Panc1 (cell line): ENCODE data around the gene STAT5A. TPM values are rescaled to one million over a fixed set of nuclear protein-coding genes. Genes with fewer than 3 reads are reported as not detected.
"Not testable (repeated sequence)": the region's sequence is repeated elsewhere in the genome, so short reads cannot be mapped to it uniquely, and the experiment has no call there.

Experiments
- ATAC-seq: fragments of 200-7000 bp; cut with Tn5 transposase; 2 replicates; pipeline ENCODE4 v1.9.1; 2020; ENCODE audit warnings: mild to moderate bottlenecking, moderate library complexity
- BruUV-seq: library from RNA; stranded (reverse); fragments of 400-500 nt; replicated peaks from 2 replicates; lab custom pipeline; 2021; lab: Mats Ljungman, UMichigan
- CTCF ChIA-PET: fragments of 300-600 bp; sonication (Branson Sonifier 250); formaldehyde crosslinking; loops from one replicate; lab custom pipeline; 2022; ENCODE audit warnings: antibody characterized with exemption; lab: Charles Lee
- POLR2A ChIA-PET: fragments of 300-600 bp; sonication (Branson Sonifier 250); formaldehyde crosslinking; loops from one replicate; lab custom pipeline; 2022; ENCODE audit warnings: antibody characterized with exemption; lab: Charles Lee
- DNase-seq: peaks from one replicate; pipeline ENCODE4 v3.0.0-alpha.2; 2010; ENCODE audit warnings: low read depth, low spot score
- H3K27ac ChIP-seq: 2 replicates; pipeline ENCODE4 v1.5.1; 2011; ENCODE audit warnings: mild to moderate bottlenecking, low read length, inconsistent platforms
- H3K27me3 ChIP-seq: fragments of 200-500 bp; sonication (Bioruptor generic); 2 replicates; pipeline ENCODE4 v1.6.0; 2014; ENCODE audit warnings: low read length, inconsistent platforms; ENCODE audit not compliant: control insufficient read depth, insufficient read depth
- H3K36me3 ChIP-seq: fragments of 200-500 bp; sonication (Bioruptor generic); 2 replicates; pipeline ENCODE4 v1.5.1; 2014; ENCODE audit warnings: inconsistent platforms, mild to moderate bottlenecking, low read length, moderate library complexity; ENCODE audit not compliant: control insufficient read depth, insufficient read depth
- H3K4me1 ChIP-seq: 2 replicates; pipeline ENCODE4 v1.5.1; 2011; ENCODE audit warnings: inconsistent platforms, mild to moderate bottlenecking, low read length, moderate library complexity; ENCODE audit not compliant: control insufficient read depth, insufficient read depth
- H3K4me3 ChIP-seq, 2 experiments: 2 replicates each; pipeline ENCODE4 v1.5.1; 2011 to 2012; ENCODE audit warnings: low read depth in 2 of 2, low read length in 2 of 2, mild to moderate bottlenecking in 2 of 2, inconsistent platforms in 1 of 2, moderate library complexity in 1 of 2
- H3K9me3 ChIP-seq: fragments of 200-500 bp; sonication (Bioruptor generic); 2 replicates; pipeline ENCODE4 v1.5.1; 2014; ENCODE audit warnings: low read depth, mild to moderate bottlenecking, inconsistent platforms, low read length, moderate library complexity; ENCODE audit not compliant: control insufficient read depth, insufficient read depth
- CTCF ChIP-seq: fragments of 450-650 bp; IDR thresholded peaks from 2 replicates; pipeline ENCODE4 v1.5.1; 2017; ENCODE audit warnings: mild to moderate bottlenecking
- POLR2AphosphoS5 ChIP-seq: IDR thresholded peaks from 2 replicates; pipeline ENCODE4 v1.6.1; 2012; ENCODE audit warnings: mild to moderate bottlenecking, low read depth, low read length, moderate library complexity
- REST ChIP-seq, 2 experiments: IDR thresholded peaks; 2 replicates each; pipeline ENCODE4 v1.6.1; 2011 to 2012; ENCODE audit warnings: low read depth in 2 of 2, control low read depth in 1 of 2, low read length in 1 of 2, mild to moderate bottlenecking in 1 of 2, moderate library complexity in 1 of 2; ENCODE audit not compliant: insufficient read depth in 1 of 2
- SIN3A ChIP-seq: IDR thresholded peaks from 2 replicates; pipeline ENCODE4 v1.6.1; 2012; ENCODE audit warnings: low read depth, mild to moderate bottlenecking, low read length, moderate library complexity, borderline replicate concordance; ENCODE audit not compliant: insufficient read depth
- TCF7L2 ChIP-seq: IDR thresholded peaks from 2 replicates; pipeline ENCODE4 v1.6.1; 2011; ENCODE audit warnings: mild to moderate bottlenecking, low read depth, low read length, inconsistent platforms
- in situ Hi-C: cut with HindIII; loops from 2 replicates; pipeline ENCODE4 v1.10.0; 2016; ENCODE audit warnings: low sequenced_read_pairs, low pct_unique_long_range_greater_than_20kb
- intact Hi-C: fragments of 100-400 bp; cut with micrococcal nuclease; formaldehyde crosslinking; loops from one replicate; pipeline ENCODE4 v1.10.0; 2022; ENCODE audit not compliant: unreplicated experiment
- total RNA-seq: library from RNA; stranded (reverse); gene quantifications from one replicate; pipeline ENCODE4 v1.2.1, GENCODE V29; 2021; ENCODE audit not compliant: unreplicated experiment

Gene STAT5A
- total RNA-seq, 1 experiment from 2014 or later: 26.7 TPM

GRCh38 chr17:42243493-42243982 lies 44.8 kb upstream of the STAT5A start:
- Histone ChIP-seq H3K9me3 (no peaks in the 10 kb centered on the region), H3K4me1 (peaks cover 50% of the 10 kb centered on the region), H3K27me3 (no peaks in the 10 kb centered on the region), H3K4me3 (no peak overlapping the region), H3K36me3 (no peaks in the 10 kb centered on the region), H3K27ac (peak overlapping the region; percentile 84)
- TF ChIP-seq REST (IDR thresholded peaks at IDR 0.05; ENCODE audit: insufficient read depth in 1 of 2, low read depth in 2 of 2, low read length in 1 of 2) (no peak), POLR2AphosphoS5 (no peak), SIN3A (no peak)
- DNase-seq (no peak), ATAC-seq (no peak)
- intact Hi-C loops: no loop called here
- ChIA-PET CTCF (no interaction called here), POLR2A (interaction anchor here (0.7 kb wide), 1 partner anchor 114 kb away, joined by 4 read pairs; no protein-coding TSS in a partner anchor)
- in situ Hi-C loops: no loop called here
- no TSS peak for BruUV-seq

GRCh38 chr17:42244116-42244515 lies 44.2 kb upstream of the STAT5A start:
- intact Hi-C loops, in situ Hi-C loops, H3K36me3 ChIP-seq, H3K4me3 ChIP-seq, ATAC-seq, BruUV-seq, H3K9me3 ChIP-seq, DNase-seq, H3K27me3 ChIP-seq, CTCF ChIA-PET: not testable (repeated sequence)
- Histone ChIP-seq H3K27ac (peak overlapping the region; percentile 84), H3K4me1 (peaks cover 56% of the 10 kb centered on the region)
- POLR2A ChIA-PET: interaction anchor here (0.7 kb wide), 1 partner anchor 470 kb away, joined by 3 read pairs; no protein-coding TSS in a partner anchor

GRCh38 chr17:42245183-42245582 lies 43.1 kb upstream of the STAT5A start:
- H3K4me3 ChIP-seq, CTCF ChIA-PET, BruUV-seq, H3K27ac ChIP-seq, DNase-seq, in situ Hi-C loops, H3K27me3 ChIP-seq, H3K9me3 ChIP-seq, intact Hi-C loops, H3K36me3 ChIP-seq, ATAC-seq: not testable (repeated sequence)
- POLR2A ChIA-PET: interaction anchor here (0.6 kb wide), 1 partner anchor 199 kb away, joined by 8 read pairs; no protein-coding TSS in a partner anchor
- H3K4me1 ChIP-seq: peaks cover 67% of the 10 kb centered on the region

- intact Hi-C loops (no loop called here), in situ Hi-C loops (no loop called here)
- H3K4me1 ChIP-seq: peaks cover 76% of the 10 kb centered on the region
- no peak for DNase-seq
- no TSS peak for BruUV-seq
- no peak for ATAC-seq
- H3K36me3 ChIP-seq: no peaks in the 10 kb centered on the region
- no peaks in the 10 kb centered on the region for H3K9me3 ChIP-seq
- peak overlapping the region; percentile 100 for H3K27ac ChIP-seq
- H3K4me3 ChIP-seq: 0 out of 4 replicates have a peak overlapping the region, but pooled peaks of 1 of the 2 experiments have one; percentile 20
- TF ChIP-seq SIN3A: no peak
- no peak for TF ChIP-seq POLR2AphosphoS5
- TF ChIP-seq REST (IDR thresholded peaks at IDR 0.05; ENCODE audit: insufficient read depth in 1 of 2, low read depth in 2 of 2, low read length in 1 of 2): no peak
- no peak for TF ChIP-seq TCF7L2
- TF ChIP-seq CTCF: no peak; the same call in none of the 2 replicates
- ChIA-PET CTCF (interaction anchor here (0.5 to 1.2 kb wide), 4 partner anchors 24 to 283 kb away, joined by 3 to 6 read pairs (median 4); no protein-coding TSS in a partner anchor), POLR2A (no interaction called here)
- no peaks in the 10 kb centered on the region for H3K27me3 ChIP-seq
Measured at GRCh38 chr17:42246515-42246914, 41.8 kb upstream of the STAT5A start.
